Lower leg skin (tissue), 3 donors: Measurements from ENCODE around the gene IFFO2.

Source experiments
- POLR2A ChIP-seq, 2 donors: fragments of 450-650 bp; IDR thresholded peaks; one replicate each; pipeline ENCODE4 v1.6.1; 2016 to 2017; ENCODE audit warnings: antibody characterized with exemption in 2 of 2, mild to moderate bottlenecking in 1 of 2, moderate library complexity in 1 of 2
- TF ChIP-seq, protein P1 (sequence below), 3 donors: fragments of 450-650 bp; IDR thresholded peaks; one replicate each; pipeline ENCODE4 v1.5.1; 2016; ENCODE audit warnings: antibody characterized with exemption in 3 of 3, mild to moderate bottlenecking in 3 of 3, moderate library complexity in 2 of 3

DNA sequence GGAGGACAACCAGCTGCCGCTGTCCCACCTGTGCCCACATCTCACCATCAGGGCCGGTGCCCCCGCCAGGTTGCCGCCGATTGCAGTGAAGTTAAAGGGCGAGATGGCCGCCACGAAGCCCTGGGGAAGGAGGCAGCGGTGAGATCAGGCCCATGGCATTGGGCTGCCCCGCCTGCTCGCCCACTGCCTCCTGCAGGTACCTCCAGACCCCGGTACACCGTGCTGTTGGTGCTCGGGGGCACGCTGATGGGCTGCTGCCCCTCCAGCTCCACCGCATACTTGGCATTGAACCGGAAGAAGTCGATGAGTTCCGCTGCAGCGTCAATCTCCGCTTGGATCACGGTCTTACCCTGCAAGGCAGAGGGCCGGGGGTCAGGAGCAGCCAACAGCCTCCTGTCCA lies 73.4 kb downstream of the IFFO2 start:
- TF ChIP-seq, protein P1, sequence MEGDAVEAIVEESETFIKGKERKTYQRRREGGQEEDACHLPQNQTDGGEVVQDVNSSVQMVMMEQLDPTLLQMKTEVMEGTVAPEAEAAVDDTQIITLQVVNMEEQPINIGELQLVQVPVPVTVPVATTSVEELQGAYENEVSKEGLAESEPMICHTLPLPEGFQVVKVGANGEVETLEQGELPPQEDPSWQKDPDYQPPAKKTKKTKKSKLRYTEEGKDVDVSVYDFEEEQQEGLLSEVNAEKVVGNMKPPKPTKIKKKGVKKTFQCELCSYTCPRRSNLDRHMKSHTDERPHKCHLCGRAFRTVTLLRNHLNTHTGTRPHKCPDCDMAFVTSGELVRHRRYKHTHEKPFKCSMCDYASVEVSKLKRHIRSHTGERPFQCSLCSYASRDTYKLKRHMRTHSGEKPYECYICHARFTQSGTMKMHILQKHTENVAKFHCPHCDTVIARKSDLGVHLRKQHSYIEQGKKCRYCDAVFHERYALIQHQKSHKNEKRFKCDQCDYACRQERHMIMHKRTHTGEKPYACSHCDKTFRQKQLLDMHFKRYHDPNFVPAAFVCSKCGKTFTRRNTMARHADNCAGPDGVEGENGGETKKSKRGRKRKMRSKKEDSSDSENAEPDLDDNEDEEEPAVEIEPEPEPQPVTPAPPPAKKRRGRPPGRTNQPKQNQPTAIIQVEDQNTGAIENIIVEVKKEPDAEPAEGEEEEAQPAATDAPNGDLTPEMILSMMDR (IDR thresholded peaks at IDR 0.05), result no peak
- TF ChIP-seq POLR2A (IDR thresholded peaks at IDR 0.05), result no peak
